Neural progenitor cell (in vitro differentiated cells): ENCODE results near the gene TKT.

Experiments used
- CTCF ChIP-seq: fragments of 200-600 bp; sonication (generic); IDR thresholded peaks from 2 replicates; pipeline ENCODE4 v1.5.1; 2017; ENCODE audit warnings: antibody characterized with exemption, mild to moderate bottlenecking
- EZH2 ChIP-seq: fragments of 200-600 bp; sonication (generic); IDR thresholded peaks from 2 replicates; pipeline ENCODE4 v1.6.1; 2017; ENCODE audit warnings: antibody characterized with exemption, mild to moderate bottlenecking, moderate library complexity

GRCh38 chr3:53278667-53279066 is 22.8 kb upstream of the TKT start:
- TF ChIP-seq EZH2 = no peak
- TF ChIP-seq CTCF = no peak
